Measurements from ENCODE around the gene SUGCT.
"Not testable (repeated sequence)": the region's sequence is repeated elsewhere in the genome, so short reads cannot be mapped to it uniquely, and the experiment has no call there.

Gene SUGCT

GRCh38 chr7:40145596-40146130, 10.9 kb downstream of the SUGCT start:
- H3K9me3 ChIP-seq (ENCODE audit: control insufficient read depth, low read depth, low read length); H3K27ac ChIP-seq (ENCODE audit: low read length); H3K4me1 ChIP-seq (ENCODE audit: control insufficient read depth, low read depth, low read length); H3K9ac ChIP-seq (ENCODE audit: low read length); H3K4me3 ChIP-seq (ENCODE audit: low read length); H3K27me3 ChIP-seq (ENCODE audit: control insufficient read depth, insufficient read depth, low read length); H3K36me3 ChIP-seq (ENCODE audit: control insufficient read depth, low read depth, low read length): not testable (repeated sequence)

GRCh38 chr7:40147371-40148246, 12.8 kb downstream of the SUGCT start:
- Histone ChIP-seq H3K36me3 (ENCODE audit: control insufficient read depth, low read depth, low read length) (no peaks in the 10 kb centered on the region), H3K4me1 (ENCODE audit: control insufficient read depth, low read depth, low read length) (peaks cover 3% of the 10 kb centered on the region), H3K9me3 (ENCODE audit: control insufficient read depth, low read depth, low read length) (peaks cover 3% of the 10 kb centered on the region), H3K27me3 (ENCODE audit: control insufficient read depth, insufficient read depth, low read length) (no peaks in the 10 kb centered on the region), H3K27ac (ENCODE audit: low read length) (no peak overlapping the region), H3K4me3 (ENCODE audit: low read length) (no peak overlapping the region), H3K9ac (ENCODE audit: low read length) (no peak overlapping the region)

DNA sequence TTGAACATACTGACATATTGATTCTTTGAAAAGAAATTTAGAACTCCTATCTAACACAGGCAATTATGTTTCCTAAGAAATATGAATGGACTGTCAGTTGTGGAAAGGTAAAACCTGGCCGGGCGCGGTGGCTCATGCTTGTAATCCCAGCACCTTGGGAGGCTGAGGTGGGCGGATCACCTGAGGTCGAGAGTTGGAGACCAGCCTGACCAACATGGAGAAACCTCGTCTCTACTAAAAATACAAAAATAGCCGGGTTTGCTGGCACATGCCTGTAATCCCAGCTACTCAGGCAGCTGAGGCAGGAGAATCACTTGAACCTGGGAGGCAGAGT, 13.4 kb downstream of the SUGCT start:
- not testable (repeated sequence) for H3K4me1 ChIP-seq (ENCODE audit: control insufficient read depth, low read depth, low read length); H3K36me3 ChIP-seq (ENCODE audit: control insufficient read depth, low read depth, low read length); H3K9ac ChIP-seq (ENCODE audit: low read length); H3K4me3 ChIP-seq (ENCODE audit: low read length); H3K27me3 ChIP-seq (ENCODE audit: control insufficient read depth, insufficient read depth, low read length); H3K27ac ChIP-seq (ENCODE audit: low read length); H3K9me3 ChIP-seq (ENCODE audit: control insufficient read depth, low read depth, low read length)

- no peak overlapping the region for H3K27ac ChIP-seq (ENCODE audit: low read length)
- no peaks in the 10 kb centered on the region for H3K27me3 ChIP-seq (ENCODE audit: control insufficient read depth, insufficient read depth, low read length)
- peaks cover 3% of the 10 kb centered on the region for H3K9me3 ChIP-seq (ENCODE audit: control insufficient read depth, low read depth, low read length)
- H3K4me3 ChIP-seq (ENCODE audit: low read length): no peak overlapping the region
- no peak overlapping the region for H3K9ac ChIP-seq (ENCODE audit: low read length)
- no peaks in the 10 kb centered on the region for H3K36me3 ChIP-seq (ENCODE audit: control insufficient read depth, low read depth, low read length)
- H3K4me1 ChIP-seq (ENCODE audit: control insufficient read depth, low read depth, low read length): peaks cover 3% of the 10 kb centered on the region
These were observed 13.9 kb downstream of the SUGCT start for GRCh38 chr7:40148671-40149070.

GRCh38 chr7:40151504-40151903, 16.7 kb downstream of the SUGCT start:
- Histone ChIP-seq H3K9ac (ENCODE audit: low read length) (no peak overlapping the region), H3K36me3 (ENCODE audit: control insufficient read depth, low read depth, low read length) (no peaks in the 10 kb centered on the region), H3K9me3 (ENCODE audit: control insufficient read depth, low read depth, low read length) (no peaks in the 10 kb centered on the region), H3K27me3 (ENCODE audit: control insufficient read depth, insufficient read depth, low read length) (no peaks in the 10 kb centered on the region), H3K4me3 (ENCODE audit: low read length) (no peak overlapping the region), H3K4me1 (ENCODE audit: control insufficient read depth, low read depth, low read length) (peaks cover 3% of the 10 kb centered on the region), H3K27ac (ENCODE audit: low read length) (no peak overlapping the region)

GRCh38 chr7:40156988-40157387, 22.2 kb downstream of the SUGCT start:
- H3K27ac ChIP-seq (ENCODE audit: low read length): no peak overlapping the region
- H3K27me3 ChIP-seq (ENCODE audit: control insufficient read depth, insufficient read depth, low read length): no peaks in the 10 kb centered on the region
- H3K9me3 ChIP-seq (ENCODE audit: control insufficient read depth, low read depth, low read length): no peaks in the 10 kb centered on the region
- H3K9ac ChIP-seq (ENCODE audit: low read length): no peak overlapping the region
- no peaks in the 10 kb centered on the region for H3K36me3 ChIP-seq (ENCODE audit: control insufficient read depth, low read depth, low read length)
- H3K4me1 ChIP-seq (ENCODE audit: control insufficient read depth, low read depth, low read length): no peaks in the 10 kb centered on the region
- no peak overlapping the region for H3K4me3 ChIP-seq (ENCODE audit: low read length)

DNA sequence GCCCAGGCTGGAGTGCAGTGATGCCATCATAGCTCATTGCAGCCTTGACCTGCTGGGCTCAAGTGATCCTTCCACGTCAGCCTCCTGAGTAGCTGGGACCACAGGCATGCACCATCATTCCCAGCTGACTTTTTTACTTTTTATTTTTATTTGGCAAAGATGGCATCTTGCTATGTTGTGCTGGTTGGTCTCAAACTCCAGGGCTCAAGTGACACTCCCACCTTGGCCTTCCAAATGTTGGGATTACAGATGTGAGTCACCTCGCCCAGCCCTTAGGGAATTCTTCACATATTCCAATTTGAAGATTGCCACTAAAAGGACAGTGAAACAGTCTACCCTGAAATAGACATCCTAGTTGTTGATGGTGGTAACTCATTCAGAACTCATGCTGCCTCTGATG, 27.7 kb downstream of the SUGCT start:
- Histone ChIP-seq H3K4me1 (ENCODE audit: control insufficient read depth, low read depth, low read length) (no peaks in the 10 kb centered on the region), H3K4me3 (ENCODE audit: low read length) (no peak overlapping the region), H3K27ac (ENCODE audit: low read length) (no peak overlapping the region), H3K36me3 (ENCODE audit: control insufficient read depth, low read depth, low read length) (no peaks in the 10 kb centered on the region), H3K27me3 (ENCODE audit: control insufficient read depth, insufficient read depth, low read length) (no peaks in the 10 kb centered on the region), H3K9me3 (ENCODE audit: control insufficient read depth, low read depth, low read length) (no peaks in the 10 kb centered on the region), H3K9ac (ENCODE audit: low read length) (no peak overlapping the region)

GRCh38 chr7:40165216-40165615, 30.4 kb downstream of the SUGCT start:
- Histone ChIP-seq H3K27ac (ENCODE audit: low read length) (no peak overlapping the region), H3K4me3 (ENCODE audit: low read length) (no peak overlapping the region), H3K4me1 (ENCODE audit: control insufficient read depth, low read depth, low read length) (no peaks in the 10 kb centered on the region), H3K36me3 (ENCODE audit: control insufficient read depth, low read depth, low read length) (no peaks in the 10 kb centered on the region), H3K9me3 (ENCODE audit: control insufficient read depth, low read depth, low read length) (no peaks in the 10 kb centered on the region), H3K9ac (ENCODE audit: low read length) (no peak overlapping the region), H3K27me3 (ENCODE audit: control insufficient read depth, insufficient read depth, low read length) (no peaks in the 10 kb centered on the region)

- H3K9ac ChIP-seq (ENCODE audit: low read length): no peak overlapping the region
- H3K9me3 ChIP-seq (ENCODE audit: control insufficient read depth, low read depth, low read length): no peaks in the 10 kb centered on the region
- H3K27ac ChIP-seq (ENCODE audit: low read length): no peak overlapping the region
- H3K36me3 ChIP-seq (ENCODE audit: control insufficient read depth, low read depth, low read length): no peaks in the 10 kb centered on the region
- no peaks in the 10 kb centered on the region for H3K27me3 ChIP-seq (ENCODE audit: control insufficient read depth, insufficient read depth, low read length)
- H3K4me1 ChIP-seq (ENCODE audit: control insufficient read depth, low read depth, low read length): no peaks in the 10 kb centered on the region
- H3K4me3 ChIP-seq (ENCODE audit: low read length): no peak overlapping the region
These were observed 32.5 kb downstream of the SUGCT start for GRCh38 chr7:40167291-40167690.

DNA sequence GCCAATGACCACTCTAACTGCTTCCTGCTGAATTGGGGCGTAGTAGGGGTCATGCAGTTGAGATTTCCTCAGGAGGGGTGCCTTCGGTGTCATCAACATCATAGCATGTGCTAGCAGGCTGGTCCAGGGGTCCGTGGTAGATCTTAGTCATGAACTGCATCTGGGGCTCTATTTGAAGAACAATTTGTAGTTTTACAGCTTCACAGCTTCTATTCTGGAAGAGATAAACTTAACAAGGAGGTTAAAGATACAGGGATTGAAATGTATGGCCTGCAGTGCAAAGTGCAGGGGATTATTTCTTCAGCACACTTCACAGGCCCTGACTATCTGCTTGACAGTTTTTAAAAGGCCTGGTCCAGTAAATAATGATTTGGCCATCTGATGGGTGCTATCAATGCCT, 33.5 kb downstream of the SUGCT start:
- not testable (repeated sequence) for H3K9ac ChIP-seq (ENCODE audit: low read length); H3K36me3 ChIP-seq (ENCODE audit: control insufficient read depth, low read depth, low read length); H3K4me3 ChIP-seq (ENCODE audit: low read length); H3K9me3 ChIP-seq (ENCODE audit: control insufficient read depth, low read depth, low read length); H3K27me3 ChIP-seq (ENCODE audit: control insufficient read depth, insufficient read depth, low read length); H3K4me1 ChIP-seq (ENCODE audit: control insufficient read depth, low read depth, low read length); H3K27ac ChIP-seq (ENCODE audit: low read length)

DNA sequence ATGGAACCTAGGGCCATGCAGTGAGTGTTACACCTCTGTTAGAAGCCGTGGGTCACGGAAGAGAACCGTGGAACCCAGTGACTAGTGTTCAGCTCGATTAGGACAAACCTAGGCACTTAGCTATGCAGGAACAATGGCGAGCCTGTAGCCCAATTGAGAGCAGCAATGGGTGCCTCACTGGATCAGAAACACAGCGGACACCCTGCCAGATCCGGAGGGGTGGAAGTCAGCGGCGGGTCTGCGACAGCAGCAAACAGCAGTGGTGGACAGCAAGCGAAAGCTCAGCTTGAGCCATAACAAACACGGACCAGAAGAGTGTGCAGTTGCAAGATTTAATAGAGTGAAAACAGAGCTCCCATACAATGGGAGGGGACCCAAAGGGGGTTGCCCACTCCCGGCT, 38.3 kb downstream of the SUGCT start:
- H3K4me3 ChIP-seq (ENCODE audit: low read length); H3K27me3 ChIP-seq (ENCODE audit: control insufficient read depth, insufficient read depth, low read length); H3K4me1 ChIP-seq (ENCODE audit: control insufficient read depth, low read depth, low read length); H3K36me3 ChIP-seq (ENCODE audit: control insufficient read depth, low read depth, low read length); H3K9ac ChIP-seq (ENCODE audit: low read length); H3K27ac ChIP-seq (ENCODE audit: low read length); H3K9me3 ChIP-seq (ENCODE audit: control insufficient read depth, low read depth, low read length): not testable (repeated sequence)

GRCh38 chr7:40175256-40175655, 40.5 kb downstream of the SUGCT start:
- H3K9me3 ChIP-seq (ENCODE audit: control insufficient read depth, low read depth, low read length); H3K27ac ChIP-seq (ENCODE audit: low read length); H3K4me3 ChIP-seq (ENCODE audit: low read length); H3K27me3 ChIP-seq (ENCODE audit: control insufficient read depth, insufficient read depth, low read length); H3K9ac ChIP-seq (ENCODE audit: low read length); H3K4me1 ChIP-seq (ENCODE audit: control insufficient read depth, low read depth, low read length); H3K36me3 ChIP-seq (ENCODE audit: control insufficient read depth, low read depth, low read length): not testable (repeated sequence)
